Tongue (tissue), 2 donors: ENCODE results near the gene CSNK1D. TPM values are rescaled to one million over a fixed set of nuclear protein-coding genes. Genes with fewer than 3 reads are reported as not detected.
A peak's percentile ranks its signal among the peaks of the same experiment; 100 is the strongest.
"Not testable (repeated sequence)": the region's sequence is repeated elsewhere in the genome, so short reads cannot be mapped to it uniquely, and the experiment has no call there.

Experiments
- DNase-seq: peaks from one replicate; pipeline ENCODE4 v3.0.0-alpha.2; 2015
- total RNA-seq: library from RNA; depleted of rRNA; stranded (reverse); fragments of >200 nt; gene quantifications from one replicate; pipeline ENCODE4 v1.2.3, GENCODE V29; 2014

The CSNK1D gene
- total RNA-seq, 1 donor from 2014 or later = 72.8 TPM

DNA sequence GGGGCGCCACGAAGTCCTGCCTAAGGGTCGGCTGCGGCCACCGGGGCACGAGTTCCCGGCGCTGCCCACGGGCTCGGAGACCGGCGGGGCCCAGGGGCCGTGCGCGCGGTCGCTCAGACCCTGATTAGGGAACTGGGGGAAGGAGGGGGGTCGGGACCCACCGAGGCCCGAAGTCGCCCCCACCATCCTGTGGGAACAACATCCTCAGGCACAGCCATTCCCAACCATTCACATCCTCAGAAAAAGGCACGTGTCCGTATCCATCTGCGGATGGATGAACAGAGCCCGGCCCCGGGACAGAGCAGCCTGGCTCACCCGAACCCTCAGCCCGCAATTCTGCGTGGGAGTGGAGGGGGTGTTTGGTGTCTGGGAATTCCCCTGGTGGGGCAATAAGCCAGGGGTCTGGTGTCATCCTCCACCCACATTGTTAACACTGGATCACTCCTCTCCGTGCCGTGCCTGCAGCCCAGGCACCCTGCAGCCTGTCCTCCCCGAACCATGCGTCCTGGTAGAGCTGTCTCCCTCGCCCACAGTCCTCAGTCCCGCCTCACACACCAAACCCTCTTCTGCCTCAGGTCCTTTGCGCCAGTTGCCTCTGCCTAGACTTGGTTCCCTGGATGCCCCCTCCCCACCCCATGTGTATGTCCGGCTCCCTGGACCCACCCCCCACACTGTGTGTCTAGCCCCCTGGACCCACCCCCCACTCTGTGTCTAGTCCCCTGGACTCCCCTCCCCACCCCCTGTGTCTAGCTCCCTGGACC, 60.1 kb downstream of the CSNK1D start:
- peak; percentile 72 for DNase-seq

DNA sequence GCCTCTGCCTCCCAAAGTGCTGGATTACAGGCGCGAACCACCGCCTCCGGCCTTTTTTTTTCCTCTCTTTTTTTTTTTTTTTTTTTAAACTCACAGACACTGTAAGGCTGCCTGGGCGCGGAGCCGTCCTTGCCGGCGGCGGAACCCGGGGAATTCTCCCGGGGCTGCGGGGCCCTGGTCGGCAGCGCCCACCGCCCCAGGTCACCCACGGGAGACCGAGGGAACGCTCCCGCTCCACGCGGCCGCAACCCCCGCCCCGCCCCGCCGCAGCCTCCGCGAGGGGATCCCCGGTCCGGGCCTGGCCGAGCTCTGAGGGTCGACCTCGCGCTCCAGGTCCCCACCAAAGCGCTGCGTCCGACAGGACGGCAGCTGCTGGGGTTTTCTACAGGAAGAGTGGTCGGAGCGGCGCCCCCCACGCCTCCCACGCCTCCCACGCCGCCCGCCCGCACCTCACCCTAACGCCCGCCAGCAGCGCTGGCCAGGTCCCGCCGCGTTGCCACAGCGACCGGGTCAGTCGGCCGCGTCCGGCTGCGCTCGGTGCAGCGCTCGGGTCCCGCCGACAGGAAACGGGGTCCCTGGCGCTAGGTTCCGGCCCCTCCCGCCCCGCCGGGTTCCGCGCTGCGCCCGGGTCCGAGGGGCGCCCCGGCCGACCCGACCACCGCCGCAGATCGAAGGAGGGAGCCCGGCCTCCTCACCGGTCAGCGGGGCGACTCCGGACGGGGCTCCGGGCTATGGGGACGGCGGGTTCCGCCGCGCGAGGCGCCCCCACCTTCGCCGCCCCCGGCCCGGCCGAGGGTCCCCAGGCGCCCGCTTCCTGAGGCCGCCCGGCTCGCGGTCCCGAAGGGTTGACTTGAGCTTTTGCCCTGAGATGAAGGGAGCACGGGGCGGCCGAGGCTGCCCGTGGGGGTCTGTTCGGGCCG, 60.9 kb downstream of the CSNK1D start, which contains the start of gene CCDC57:
Gene CCDC57 (minus strand): TSS at position 512 of the 920 bp plus-strand sequence. CDS start 10,898 bp downstream, outside the sequence.
- DNase-seq = peak; percentile 84

- not testable (repeated sequence) for DNase-seq
Observed at GRCh38 chr17:82210655-82211054, 62.8 kb downstream of the CSNK1D start.

DNA sequence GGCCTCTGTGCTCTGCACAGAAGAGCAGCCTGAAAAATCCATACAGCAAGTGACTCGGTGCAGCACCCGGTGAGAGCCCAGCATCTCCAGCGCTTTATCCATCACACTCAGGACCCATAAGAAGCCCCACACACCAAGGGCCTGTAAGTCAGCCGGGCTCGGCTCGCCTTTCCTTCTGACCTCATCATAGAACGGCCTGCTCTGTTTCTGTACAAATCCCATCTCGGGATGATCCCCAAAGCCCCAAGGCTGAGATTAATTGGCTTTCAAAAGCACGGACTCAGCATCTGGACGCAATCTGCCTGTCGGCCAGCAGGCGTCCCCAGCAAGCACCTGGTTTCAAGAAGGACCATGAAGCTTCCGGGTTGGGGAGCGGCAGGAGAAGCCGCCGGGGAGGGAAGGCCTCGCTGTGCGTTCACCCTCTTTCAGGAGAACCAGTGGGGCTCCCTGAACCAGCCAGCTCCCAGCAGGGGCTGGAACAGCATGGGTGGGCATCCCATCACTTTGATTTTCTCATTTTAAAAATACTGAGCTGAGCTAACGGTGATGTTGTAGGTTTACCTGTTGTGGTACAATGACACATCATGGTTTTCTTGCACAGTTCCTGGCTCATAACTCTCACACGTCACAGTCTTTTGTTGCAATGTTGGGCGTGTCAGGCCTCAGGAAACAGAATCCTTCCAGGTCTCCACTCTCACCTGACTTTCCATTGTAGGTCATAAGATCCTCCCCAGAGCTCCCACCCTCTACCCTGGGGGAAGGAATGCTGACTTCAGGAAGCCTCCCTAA, 67.6 kb downstream of the CSNK1D start:
- DNase-seq = peak; percentile 88

GRCh38 chr17:82204831-82205719, 68.4 kb downstream of the CSNK1D start:
- no peak for DNase-seq

GRCh38 chr17:82203920-82204319, 69.6 kb downstream of the CSNK1D start:
- no peak for DNase-seq

DNA sequence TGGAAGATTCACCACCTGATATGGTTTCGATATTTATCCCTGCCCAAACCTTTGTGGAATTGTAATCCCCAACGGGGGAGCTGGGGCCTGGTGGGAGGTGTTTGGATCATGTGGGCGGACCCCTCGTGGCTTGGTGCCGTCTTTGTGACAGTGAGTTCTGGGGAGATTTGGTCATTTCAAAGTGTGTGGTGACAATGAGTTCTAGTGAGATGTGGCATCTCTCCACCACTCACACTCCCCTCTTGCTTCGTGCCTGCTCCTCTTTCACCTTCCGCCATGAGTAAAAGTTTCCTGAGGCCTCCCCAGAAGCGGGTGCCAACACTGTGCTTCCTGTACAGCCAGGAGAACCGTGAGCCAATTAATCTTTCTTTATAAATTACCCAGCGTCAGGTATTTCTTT, 70.5 kb downstream of the CSNK1D start:
- DNase-seq = no peak

- DNase-seq = no peak
Observed at GRCh38 chr17:82201498-82201910, 72.0 kb downstream of the CSNK1D start.

GRCh38 chr17:82200743-82201497, 72.6 kb downstream of the CSNK1D start:
- DNase-seq = no peak

- no peak for DNase-seq
Observed at GRCh38 chr17:82200135-82200534, 73.4 kb downstream of the CSNK1D start.

DNA sequence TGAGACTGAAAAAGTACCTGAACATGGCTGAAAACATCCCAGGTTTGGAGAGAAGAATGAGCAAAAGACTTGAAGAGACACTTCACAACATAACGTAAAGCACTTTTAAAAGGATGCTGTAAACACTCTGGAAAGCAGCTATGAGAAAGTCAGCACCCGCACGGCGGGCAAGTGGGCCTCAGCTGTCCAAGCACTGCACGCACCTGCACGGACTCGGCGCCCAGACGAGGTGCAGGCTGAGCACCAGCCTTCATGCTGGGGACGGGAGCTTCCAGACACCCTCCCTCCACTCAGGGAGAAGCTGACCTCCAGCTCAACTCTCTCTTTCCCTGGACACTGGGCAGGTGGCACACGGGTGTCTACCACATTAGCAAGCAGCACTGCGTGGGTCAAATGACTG, 74.0 kb downstream of the CSNK1D start:
- no peak for DNase-seq

- DNase-seq = no peak
Observed at GRCh38 chr17:82198092-82198491, 75.4 kb downstream of the CSNK1D start.

- DNase-seq = peak; percentile 62
Observed at GRCh38 chr17:82195675-82196672, 77.5 kb downstream of the CSNK1D start.

- DNase-seq = no peak
Observed at GRCh38 chr17:82194765-82195164, 78.7 kb downstream of the CSNK1D start.

- DNase-seq = no peak
Observed at GRCh38 chr17:82193520-82194220, 79.8 kb downstream of the CSNK1D start.

DNA sequence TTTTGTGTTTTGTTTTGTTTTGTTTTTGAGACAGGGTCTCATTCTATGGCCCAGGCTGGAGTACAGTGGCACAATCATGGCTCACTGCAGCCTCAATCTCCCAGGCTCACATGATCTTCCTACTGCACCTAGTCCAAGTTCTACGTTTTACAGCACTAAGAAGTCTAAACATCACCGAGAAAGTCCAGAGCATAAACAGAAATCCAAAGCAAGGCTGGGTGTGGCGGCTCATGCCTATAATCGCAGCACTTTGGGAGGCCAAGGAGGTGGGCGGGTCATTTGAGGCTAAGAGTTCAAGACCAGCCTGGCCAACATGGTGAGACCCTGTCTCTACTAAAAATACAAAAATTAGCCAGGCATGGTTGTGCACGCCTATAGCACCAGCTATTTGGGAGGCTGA, 80.5 kb downstream of the CSNK1D start:
- not testable (repeated sequence) for DNase-seq
